Neuronal stem cell (in vitro differentiated cells): ENCODE measurements around the gene SV2B.
A peak's percentile ranks its signal among the peaks of the same experiment; 100 is the strongest.

Source experiments
- DNase-seq: peaks from one replicate; pipeline ENCODE4 v3.0.0-alpha.2; 2013; ENCODE audit warnings: low spot score
- H2AFZ ChIP-seq: one replicate; pipeline ENCODE4 v1.6.1; 2013; ENCODE audit warnings: mild to moderate bottlenecking, low read length, inconsistent platforms
- H2AK5ac ChIP-seq: 2 replicates; pipeline ENCODE4 v1.6.1; 2013; ENCODE audit warnings: low read depth, mild to moderate bottlenecking, inconsistent platforms, low read length, moderate library complexity, mixed read lengths
- H2BK120ac ChIP-seq: 2 replicates; pipeline ENCODE4 v1.6.1; 2013; ENCODE audit warnings: low read depth, mild to moderate bottlenecking, inconsistent platforms, low read length, moderate library complexity, mixed read lengths
- H2BK12ac ChIP-seq: one replicate; pipeline ENCODE4 v1.6.1; 2013; ENCODE audit warnings: low read length, inconsistent platforms
- H2BK15ac ChIP-seq: 2 replicates; pipeline ENCODE4 v1.6.1; 2013; ENCODE audit warnings: mild to moderate bottlenecking, low read length, inconsistent platforms, mixed read lengths
- H2BK5ac ChIP-seq: one replicate; pipeline ENCODE4 v1.6.1; 2013; ENCODE audit warnings: inconsistent platforms, mild to moderate bottlenecking, low read length, moderate library complexity
- H3K14ac ChIP-seq: one replicate; pipeline ENCODE4 v1.6.1; 2013; ENCODE audit warnings: low read length, inconsistent platforms
- H3K18ac ChIP-seq: 2 replicates; pipeline ENCODE4 v1.6.1; 2013; ENCODE audit warnings: low read length, inconsistent platforms
- H3K23ac ChIP-seq: 2 replicates; pipeline ENCODE4 v1.6.1; 2013; ENCODE audit warnings: low read depth, mild to moderate bottlenecking, mixed read lengths, low read length, inconsistent platforms; ENCODE audit not compliant: poor library complexity
- H3K27ac ChIP-seq: replicated peaks from 3 replicates; pipeline ENCODE4 v1.5.1; 2013; ENCODE audit warnings: low read length, inconsistent platforms
- H3K27me3 ChIP-seq, 3 experiments: 2 replicates each; pipeline ENCODE4 v1.6.1; 2013; ENCODE audit warnings: low read length in 3 of 3, mild to moderate bottlenecking in 2 of 3, inconsistent platforms in 1 of 3, low read depth in 1 of 3, mixed read lengths in 1 of 3, moderate library complexity in 1 of 3; ENCODE audit not compliant: control insufficient read depth in 3 of 3, insufficient read depth in 3 of 3
- H3K36me3 ChIP-seq, 2 donors: replicated peaks in 1 of 2; 2 replicates each; pipeline ENCODE4 v1.6.1; 2013; ENCODE audit warnings: low read length in 2 of 2; ENCODE audit not compliant: control insufficient read depth in 2 of 2, insufficient read depth in 2 of 2
- H3K4ac ChIP-seq: 2 replicates; pipeline ENCODE4 v1.6.1; 2013; ENCODE audit warnings: inconsistent platforms, mild to moderate bottlenecking, low read length, moderate library complexity
- H3K4me1 ChIP-seq, 2 donors: 1 replicate in 1 of 2; 2 replicates in 1 of 2; pipeline ENCODE4 v1.6.1; 2013; ENCODE audit warnings: low read length in 2 of 2, low read depth in 1 of 2; ENCODE audit not compliant: control insufficient read depth in 2 of 2, insufficient read depth in 1 of 2
- H3K4me2 ChIP-seq: one replicate; pipeline ENCODE4 v1.6.1; 2013; ENCODE audit warnings: mild to moderate bottlenecking, low read length, inconsistent platforms; ENCODE audit not compliant: insufficient read depth, poor library complexity, severe bottlenecking
- H3K4me3 ChIP-seq, 2 donors: 2 replicates each; pipeline ENCODE4 v1.5.1; 2013; ENCODE audit warnings: low read length in 2 of 2, mild to moderate bottlenecking in 2 of 2, inconsistent platforms in 1 of 2, moderate library complexity in 1 of 2
- H3K79me1 ChIP-seq: one replicate; pipeline ENCODE4 v1.6.1; 2013; ENCODE audit warnings: low read depth, mild to moderate bottlenecking, inconsistent platforms, low read length, moderate library complexity
- H3K9ac ChIP-seq: one replicate; pipeline ENCODE4 v1.6.1; 2013; ENCODE audit warnings: mild to moderate bottlenecking, low read depth, low read length, inconsistent platforms; ENCODE audit not compliant: poor library complexity
- H3K9me3 ChIP-seq, 2 donors: replicated peaks in 1 of 2; 2 replicates each; pipeline versions ENCODE3 to v1.6.1; 2013; ENCODE audit warnings: low read length in 2 of 2, mild to moderate bottlenecking in 2 of 2, inconsistent platforms in 1 of 2, low read depth in 1 of 2, mixed read lengths in 1 of 2, moderate library complexity in 1 of 2; ENCODE audit not compliant: control insufficient read depth in 2 of 2, insufficient read depth in 1 of 2
- H4K8ac ChIP-seq: one replicate; pipeline ENCODE4 v1.6.1; 2013; ENCODE audit warnings: low read depth, mild to moderate bottlenecking, inconsistent platforms, low read length, moderate library complexity
- H4K91ac ChIP-seq: one replicate; pipeline ENCODE4 v1.6.1; 2013; ENCODE audit warnings: low read length, low read depth, mild to moderate bottlenecking, inconsistent platforms; ENCODE audit not compliant: poor library complexity
- WGBS, 2 donors: extraction: QIAGEN DNeasy Blood & Tissue Kit; methylation state at CpG; one replicate each; pipeline ENCODE4 v1.1.7; 2013; ENCODE audit warnings: missing lambda C conversion rate in 2 of 2, mixed read lengths in 1 of 2; ENCODE audit not compliant: insufficient read length in 2 of 2, insufficient replicate concordance in 1 of 2; ENCODE audit errors: extremely low coverage in 2 of 2; 5-methylcytosine and 5-hydroxymethylcytosine counted together

SV2B gene

DNA sequence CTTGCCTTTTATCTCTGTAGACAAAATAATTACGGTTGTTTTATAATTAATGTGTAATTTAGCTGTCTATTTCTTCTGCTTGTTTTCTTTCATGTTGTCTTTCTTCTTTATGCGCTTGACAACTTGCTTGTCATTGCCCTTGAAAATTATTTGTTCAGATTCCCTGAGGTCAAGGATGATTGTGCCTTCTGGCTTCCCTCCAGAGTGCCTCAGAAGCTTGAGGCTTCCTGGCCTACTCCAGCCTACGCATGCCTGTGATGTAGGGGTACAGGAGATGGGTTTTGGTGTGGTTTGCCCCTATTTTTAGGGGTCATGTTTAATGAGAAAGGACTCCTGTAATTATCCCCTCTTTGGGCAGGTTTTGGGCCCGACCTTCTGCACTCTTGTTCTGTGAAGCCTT, 231.5 kb downstream of the SV2B start:
- Histone ChIP-seq H3K27ac (no peak overlapping the region), H4K8ac (no peak overlapping the region), H2AK5ac (no peak overlapping the region), H3K9ac (no peak overlapping the region), H2BK120ac (no peak overlapping the region), H3K36me3 (peaks cover 0 to 2% of the 10 kb centered on the region in 2 donors), H3K27me3 (no peaks in the 10 kb centered on the region), H2BK12ac (peak overlapping the region; percentile 58), H3K23ac (no peak overlapping the region), H3K18ac (no peak overlapping the region), H3K9me3 (no peaks in the 10 kb centered on the region), H3K4me2 (no peak overlapping the region), H4K91ac (no peak overlapping the region), H3K4ac (no peak overlapping the region), H3K4me3 (no peak overlapping the region), H3K14ac (no peak overlapping the region), H2BK5ac (no peak overlapping the region), H2BK15ac (no peak overlapping the region), H3K79me1 (peaks cover 2% of the 10 kb centered on the region), H3K4me1 (no peaks in the 10 kb centered on the region), H2AFZ (no peak overlapping the region)
- WGBS, 2 donors = no CpG with 5 or more reads among the region's 4 CpGs
- DNase-seq = no peak

DNA sequence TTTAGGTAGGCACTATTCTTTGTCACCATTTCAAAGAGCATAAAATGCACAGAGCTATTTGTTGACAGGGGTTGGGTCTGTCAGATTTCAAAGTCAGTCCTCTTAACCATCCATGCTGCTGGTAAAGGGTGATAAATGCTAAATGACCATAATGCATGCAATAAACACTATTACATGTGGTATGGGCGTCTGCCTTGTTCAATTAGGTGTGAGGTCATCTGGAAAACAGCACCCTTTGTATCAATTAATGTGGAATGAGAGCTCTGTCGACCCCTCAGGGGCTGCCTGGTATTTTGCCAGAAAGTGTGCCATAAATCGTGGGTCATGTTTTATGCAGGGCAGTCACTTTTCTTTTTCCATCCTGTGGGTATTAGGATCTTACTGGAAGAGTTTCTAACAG, 235.6 kb downstream of the SV2B start:
- DNase-seq = no peak
- Histone ChIP-seq H4K8ac (no peak overlapping the region), H3K9ac (no peak overlapping the region), H3K4me3 (no peak overlapping the region), H4K91ac (no peak overlapping the region), H2BK15ac (no peak overlapping the region), H2AFZ (no peak overlapping the region), H3K14ac (no peak overlapping the region), H3K23ac (no peak overlapping the region), H3K27me3 (no peaks in the 10 kb centered on the region), H2AK5ac (no peak overlapping the region), H3K27ac (no peak overlapping the region), H3K36me3 (no peaks in the 10 kb centered on the region), H3K4me2 (no peak overlapping the region), H3K4ac (no peak overlapping the region), H3K18ac (no peak overlapping the region), H3K79me1 (no peaks in the 10 kb centered on the region), H2BK5ac (no peak overlapping the region), H2BK12ac (no peak overlapping the region), H3K4me1 (no peaks in the 10 kb centered on the region), H3K9me3 (no peaks in the 10 kb centered on the region), H2BK120ac (no peak overlapping the region)
- WGBS, 2 donors = no CpG with 5 or more reads among the region's 3 CpGs

DNA sequence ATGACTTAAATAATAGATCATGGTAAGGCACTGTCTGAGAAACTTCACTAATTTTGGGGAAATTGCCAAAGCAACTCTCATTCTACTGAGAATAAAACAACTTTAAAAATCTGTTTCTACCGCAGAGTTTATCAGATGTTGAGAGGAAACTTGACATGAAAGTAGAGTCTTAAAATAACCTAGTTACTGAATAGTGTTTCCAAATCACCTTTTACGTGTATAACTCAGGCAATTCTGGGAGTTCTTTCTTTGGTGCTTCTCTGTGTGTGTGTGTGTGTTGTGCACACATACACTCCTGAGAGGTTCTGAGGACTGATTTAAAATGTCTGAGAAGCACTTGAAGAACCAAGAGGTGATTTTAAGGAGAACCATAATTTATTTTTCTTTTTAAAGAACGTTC, 236.6 kb downstream of the SV2B start:
- no peaks in the 10 kb centered on the region for H3K27me3 ChIP-seq
- no peak overlapping the region for H3K18ac ChIP-seq
- no peak for DNase-seq
- no peak overlapping the region for H3K4ac ChIP-seq
- no peak overlapping the region for H2BK15ac ChIP-seq
- H3K9ac ChIP-seq = no peak overlapping the region
- H2AK5ac ChIP-seq = no peak overlapping the region
- H3K23ac ChIP-seq = no peak overlapping the region
- H3K4me3 ChIP-seq = no peak overlapping the region
- no peak overlapping the region for H3K27ac ChIP-seq
- no peak overlapping the region for H2BK5ac ChIP-seq
- no peaks in the 10 kb centered on the region for H3K36me3 ChIP-seq
- H4K91ac ChIP-seq = no peak overlapping the region
- no peak overlapping the region for H2BK120ac ChIP-seq
- H3K4me2 ChIP-seq = no peak overlapping the region
- no CpG with 5 or more reads among the region's 3 CpGs for WGBS, 2 donors
- no peak overlapping the region for H2BK12ac ChIP-seq
- no peaks in the 10 kb centered on the region for H3K4me1 ChIP-seq
- H2AFZ ChIP-seq = no peak overlapping the region
- no peaks in the 10 kb centered on the region for H3K9me3 ChIP-seq
- H3K14ac ChIP-seq = no peak overlapping the region
- H3K79me1 ChIP-seq = no peaks in the 10 kb centered on the region
- H4K8ac ChIP-seq = no peak overlapping the region

DNA sequence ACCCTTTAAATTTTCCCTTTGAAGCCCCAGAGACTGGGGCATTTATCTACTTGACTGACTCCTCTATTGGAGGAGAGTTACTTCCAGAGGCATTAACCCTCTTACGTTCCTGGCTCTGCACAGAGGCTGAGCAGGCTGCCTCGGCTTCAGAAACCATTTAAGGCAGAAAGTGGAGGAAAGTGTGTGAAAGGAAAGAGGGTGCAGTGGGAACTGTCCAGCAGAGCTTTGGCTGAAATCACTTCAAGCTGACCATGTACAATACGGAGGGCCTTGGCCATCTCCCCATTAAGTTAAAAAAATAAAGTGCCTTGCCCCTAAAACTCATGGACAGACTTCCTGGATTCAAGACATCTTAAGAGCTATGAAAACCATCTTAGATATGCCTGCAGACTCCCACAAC, 238.7 kb downstream of the SV2B start:
- no peak overlapping the region for H2AK5ac ChIP-seq
- H3K4me2 ChIP-seq = no peak overlapping the region
- DNase-seq = peak; percentile 57
- H3K27ac ChIP-seq = no peak overlapping the region
- no peaks in the 10 kb centered on the region for H3K79me1 ChIP-seq
- H3K27me3 ChIP-seq = no peaks in the 10 kb centered on the region
- no peaks in the 10 kb centered on the region for H3K36me3 ChIP-seq
- H4K91ac ChIP-seq = no peak overlapping the region
- no peak overlapping the region for H2BK15ac ChIP-seq
- no peak overlapping the region for H2BK120ac ChIP-seq
- no peak overlapping the region for H2AFZ ChIP-seq
- no peak overlapping the region for H2BK5ac ChIP-seq
- no peak overlapping the region for H4K8ac ChIP-seq
- no peaks in the 10 kb centered on the region for H3K4me1 ChIP-seq
- H3K14ac ChIP-seq = no peak overlapping the region
- no peak overlapping the region for H3K18ac ChIP-seq
- H3K23ac ChIP-seq = no peak overlapping the region
- H3K9ac ChIP-seq = no peak overlapping the region
- no CpG with 5 or more reads among the region's 3 CpGs for WGBS, 2 donors
- H2BK12ac ChIP-seq = no peak overlapping the region
- H3K4ac ChIP-seq = no peak overlapping the region
- no peaks in the 10 kb centered on the region for H3K9me3 ChIP-seq
- H3K4me3 ChIP-seq = no peak overlapping the region
